ENCODE results near the gene ECI1.

DNA sequence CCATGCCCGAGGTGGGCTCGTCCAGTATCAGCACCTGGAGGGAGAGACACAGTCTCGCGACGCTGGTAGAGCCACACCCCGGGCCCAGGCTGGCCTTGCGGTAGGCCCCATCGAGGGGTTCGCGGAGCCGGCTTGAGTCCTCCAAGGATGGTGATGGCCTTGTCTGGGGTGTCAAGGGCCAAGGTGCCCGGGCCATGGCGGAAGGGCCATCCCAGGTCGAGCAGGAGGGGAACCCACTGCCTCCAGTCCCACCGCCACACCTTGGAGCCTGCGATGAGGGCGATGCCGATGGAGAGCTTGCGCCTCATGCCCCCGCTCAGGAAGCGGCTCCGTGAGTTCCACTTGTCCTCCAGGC lies 46.1 kb upstream of the ECI1 start:
- TF ChIP-seq, protein P1, sequence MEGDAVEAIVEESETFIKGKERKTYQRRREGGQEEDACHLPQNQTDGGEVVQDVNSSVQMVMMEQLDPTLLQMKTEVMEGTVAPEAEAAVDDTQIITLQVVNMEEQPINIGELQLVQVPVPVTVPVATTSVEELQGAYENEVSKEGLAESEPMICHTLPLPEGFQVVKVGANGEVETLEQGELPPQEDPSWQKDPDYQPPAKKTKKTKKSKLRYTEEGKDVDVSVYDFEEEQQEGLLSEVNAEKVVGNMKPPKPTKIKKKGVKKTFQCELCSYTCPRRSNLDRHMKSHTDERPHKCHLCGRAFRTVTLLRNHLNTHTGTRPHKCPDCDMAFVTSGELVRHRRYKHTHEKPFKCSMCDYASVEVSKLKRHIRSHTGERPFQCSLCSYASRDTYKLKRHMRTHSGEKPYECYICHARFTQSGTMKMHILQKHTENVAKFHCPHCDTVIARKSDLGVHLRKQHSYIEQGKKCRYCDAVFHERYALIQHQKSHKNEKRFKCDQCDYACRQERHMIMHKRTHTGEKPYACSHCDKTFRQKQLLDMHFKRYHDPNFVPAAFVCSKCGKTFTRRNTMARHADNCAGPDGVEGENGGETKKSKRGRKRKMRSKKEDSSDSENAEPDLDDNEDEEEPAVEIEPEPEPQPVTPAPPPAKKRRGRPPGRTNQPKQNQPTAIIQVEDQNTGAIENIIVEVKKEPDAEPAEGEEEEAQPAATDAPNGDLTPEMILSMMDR (IDR thresholded peaks at IDR 0.05; ENCODE audit: low read depth, low read length): no peak
- TF ChIP-seq POLR2A (IDR thresholded peaks at IDR 0.05; ENCODE audit: extremely low read depth, insufficient read length): no peak
- TF ChIP-seq, protein P2, sequence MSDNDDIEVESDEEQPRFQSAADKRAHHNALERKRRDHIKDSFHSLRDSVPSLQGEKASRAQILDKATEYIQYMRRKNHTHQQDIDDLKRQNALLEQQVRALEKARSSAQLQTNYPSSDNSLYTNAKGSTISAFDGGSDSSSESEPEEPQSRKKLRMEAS (IDR thresholded peaks at IDR 0.05; ENCODE audit: low read depth, low read length): no peak
